G401 (cell line): ENCODE measurements around the gene E2F2. TPM values are rescaled to one million over a fixed set of nuclear protein-coding genes. Genes with fewer than 3 reads are reported as not detected.
A peak's percentile ranks its signal among the peaks of the same experiment; 100 is the strongest.

Experiments used
- DNase-seq: peaks from one replicate; pipeline ENCODE4 v3.0.0-alpha.2; 2015; ENCODE audit warnings: low spot score
- in situ Hi-C: cut with HindIII; loops from 2 replicates; pipeline ENCODE4 v1.10.0; 2016; ENCODE audit warnings: low sequenced_read_pairs, mixed read lengths
- total RNA-seq: library from RNA; depleted of rRNA; stranded (reverse); fragments of >200 nt; shearing (Covaris generic); gene quantifications from 2 replicates; pipeline ENCODE4 v1.2.3, GENCODE V29; 2014; rRNA removed

E2F2 gene, protein sequence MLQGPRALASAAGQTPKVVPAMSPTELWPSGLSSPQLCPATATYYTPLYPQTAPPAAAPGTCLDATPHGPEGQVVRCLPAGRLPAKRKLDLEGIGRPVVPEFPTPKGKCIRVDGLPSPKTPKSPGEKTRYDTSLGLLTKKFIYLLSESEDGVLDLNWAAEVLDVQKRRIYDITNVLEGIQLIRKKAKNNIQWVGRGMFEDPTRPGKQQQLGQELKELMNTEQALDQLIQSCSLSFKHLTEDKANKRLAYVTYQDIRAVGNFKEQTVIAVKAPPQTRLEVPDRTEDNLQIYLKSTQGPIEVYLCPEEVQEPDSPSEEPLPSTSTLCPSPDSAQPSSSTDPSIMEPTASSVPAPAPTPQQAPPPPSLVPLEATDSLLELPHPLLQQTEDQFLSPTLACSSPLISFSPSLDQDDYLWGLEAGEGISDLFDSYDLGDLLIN
- total RNA-seq: 8.4 and 11.7 TPM in 2 replicates

GRCh38 chr1:23530747-23531561 lies at the start of gene E2F2:
E2F2 (minus strand) TSS chr1:23531233; CDS start chr1:23530793, 440 bp downstream.
- in situ Hi-C loops: no loop called here
- peak; percentile 82 for DNase-seq

GRCh38 chr1:23578997-23579363 lies 47.9 kb upstream of the E2F2 start:
- DNase-seq: no peak
- in situ Hi-C loops: no loop called here

DNA sequence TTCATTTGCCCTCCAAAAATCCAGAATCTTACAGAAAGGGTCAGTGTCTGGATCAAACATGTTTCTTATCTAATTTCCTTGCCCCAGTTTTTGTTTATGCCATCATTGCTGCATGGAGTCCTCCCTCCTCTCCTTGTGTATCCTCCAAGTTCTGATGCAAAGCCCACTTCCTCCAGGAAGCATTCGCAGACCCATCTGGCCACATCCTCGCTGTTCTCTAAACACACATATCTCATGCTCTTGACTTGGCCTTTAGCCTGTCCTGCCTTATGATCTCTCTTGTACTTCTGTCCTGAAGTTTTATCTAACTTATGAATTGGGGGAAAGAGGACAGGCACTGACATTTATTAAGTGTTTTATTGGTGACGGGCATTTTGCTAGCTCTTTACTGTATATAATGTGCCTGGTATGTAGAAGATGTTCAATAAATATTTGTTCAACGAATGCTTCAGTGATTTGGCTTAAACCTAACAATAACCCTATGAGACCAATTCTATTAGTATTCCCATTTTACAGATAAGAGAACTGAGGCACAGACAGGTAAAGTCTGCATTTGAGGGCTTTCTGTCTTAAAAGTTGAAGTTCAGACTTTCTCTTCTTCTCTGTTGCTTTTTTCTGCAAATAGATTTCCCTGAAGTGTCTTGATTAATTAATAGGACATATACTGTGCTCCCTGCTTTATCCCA lies 47.4 kb upstream of the E2F2 start:
- no peak for DNase-seq
- in situ Hi-C loops: no loop called here

DNA sequence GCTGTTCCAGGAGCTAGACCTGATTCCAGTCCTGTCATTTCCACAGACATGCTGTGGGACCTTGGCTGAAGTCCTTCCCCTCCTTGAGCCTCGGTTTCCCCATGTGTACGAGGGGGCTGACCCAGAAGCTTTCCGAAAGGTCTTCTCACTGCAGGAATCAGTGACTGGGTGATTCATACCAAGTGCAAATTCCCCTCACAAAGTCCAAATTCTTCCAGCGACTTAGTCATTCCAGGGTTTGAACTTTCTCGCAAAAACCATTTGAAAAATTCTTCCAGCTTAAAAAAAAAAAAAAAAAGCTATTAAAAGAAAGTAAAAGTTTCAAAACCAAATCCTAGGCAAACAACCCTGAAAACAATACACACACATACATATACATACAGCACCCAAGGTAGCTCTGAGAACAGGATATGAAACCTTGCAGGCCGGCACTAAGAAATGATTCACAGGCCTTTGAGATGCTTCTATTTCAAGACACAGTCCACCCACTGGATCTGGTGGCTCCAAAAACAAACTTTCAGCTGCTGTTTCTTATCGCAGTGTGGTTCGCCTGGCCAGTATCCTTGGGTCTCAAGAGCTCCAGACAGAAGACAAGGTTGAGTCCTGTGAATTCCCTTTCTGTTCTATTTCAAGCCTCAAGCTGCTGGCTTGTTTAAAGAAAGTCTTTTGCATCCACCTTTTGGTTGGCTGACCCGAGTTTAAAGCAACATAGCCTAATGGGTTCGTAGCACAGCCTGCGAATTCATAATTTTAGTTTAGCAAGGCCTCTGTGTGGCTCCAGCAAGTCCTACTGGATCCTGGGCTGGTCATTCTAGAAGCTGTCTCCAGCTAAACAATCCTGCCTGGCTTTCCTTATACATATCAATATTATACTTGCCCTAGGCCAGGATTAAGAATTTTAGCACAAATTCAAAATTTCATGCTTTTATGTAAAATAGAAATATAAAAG lies 46.3 kb upstream of the E2F2 start:
- in situ Hi-C loops: no loop called here
- no peak for DNase-seq

GRCh38 chr1:23576338-23577055 lies 45.5 kb upstream of the E2F2 start:
- DNase-seq: no peak
- in situ Hi-C loops: no loop called here

DNA sequence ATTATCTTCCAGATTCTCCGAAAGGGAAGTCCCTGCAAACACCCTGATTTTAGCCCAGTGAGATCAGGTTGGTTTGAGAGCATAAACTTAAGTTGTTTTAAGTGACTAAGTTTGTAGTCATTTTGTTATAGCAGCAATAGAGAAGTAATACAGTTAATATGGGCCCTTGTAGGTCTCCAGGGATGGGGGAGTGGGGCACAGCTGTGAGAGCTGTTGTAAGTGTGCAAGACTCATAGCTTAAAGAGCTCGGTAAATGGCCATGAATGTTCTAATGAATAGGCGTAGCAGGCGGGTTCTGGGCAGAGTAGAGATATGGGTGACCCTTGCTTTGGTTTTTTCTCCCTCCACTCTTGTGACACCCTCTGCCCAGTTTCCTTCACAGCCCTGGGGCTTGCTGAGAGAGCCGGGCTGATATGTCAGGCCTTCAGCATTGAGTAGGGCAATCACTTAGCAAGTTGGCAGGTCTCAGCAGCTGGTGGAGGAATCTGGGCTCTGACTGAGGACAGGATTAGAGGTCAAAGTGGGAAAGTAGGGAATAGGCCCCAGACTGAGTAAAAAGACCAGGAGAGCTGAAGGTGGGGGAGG lies 44.3 kb upstream of the E2F2 start:
- in situ Hi-C loops: no loop called here
- no peak for DNase-seq

GRCh38 chr1:23574265-23574754 lies 43.3 kb upstream of the E2F2 start:
- in situ Hi-C loops: no loop called here
- DNase-seq: no peak

GRCh38 chr1:23573574-23574182 lies 42.6 kb upstream of the E2F2 start:
- no peak for DNase-seq
- in situ Hi-C loops: no loop called here

- no peak for DNase-seq
- in situ Hi-C loops: no loop called here
Observed at GRCh38 chr1:23571465-23571864, 40.4 kb upstream of the E2F2 start.

DNA sequence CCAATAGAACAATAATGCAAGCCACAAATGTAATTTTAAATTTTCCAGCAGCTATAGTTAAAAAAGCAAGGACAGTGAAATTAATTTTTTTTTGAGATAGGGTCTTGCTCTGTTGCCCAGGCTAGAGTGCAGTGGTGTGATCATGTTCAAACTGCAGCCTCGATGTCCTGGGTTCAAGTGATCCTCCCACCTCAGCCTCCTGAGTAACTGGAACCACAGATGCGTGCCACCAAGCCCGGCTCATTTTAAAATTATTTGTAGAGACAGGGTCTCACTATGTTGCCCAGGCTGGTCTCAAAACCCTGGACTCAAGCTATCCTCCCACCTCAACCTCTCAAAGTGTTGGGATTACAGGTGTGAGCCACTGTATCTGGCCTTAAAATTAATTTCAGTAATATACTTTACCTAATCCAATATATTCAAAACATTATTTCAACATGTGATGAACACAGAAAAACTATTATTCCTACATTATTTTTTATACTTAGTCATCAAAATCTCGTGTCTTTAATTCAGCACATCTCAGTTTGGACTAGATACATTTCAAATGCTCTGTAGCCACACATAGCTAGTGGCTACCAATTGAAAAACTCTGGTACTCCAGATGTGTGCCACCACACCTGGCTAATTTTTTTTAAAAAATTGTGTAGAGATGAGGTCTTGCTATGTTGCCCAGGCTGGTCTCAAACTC lies 39.1 kb upstream of the E2F2 start:
- DNase-seq: no peak
- in situ Hi-C loops: no loop called here

DNA sequence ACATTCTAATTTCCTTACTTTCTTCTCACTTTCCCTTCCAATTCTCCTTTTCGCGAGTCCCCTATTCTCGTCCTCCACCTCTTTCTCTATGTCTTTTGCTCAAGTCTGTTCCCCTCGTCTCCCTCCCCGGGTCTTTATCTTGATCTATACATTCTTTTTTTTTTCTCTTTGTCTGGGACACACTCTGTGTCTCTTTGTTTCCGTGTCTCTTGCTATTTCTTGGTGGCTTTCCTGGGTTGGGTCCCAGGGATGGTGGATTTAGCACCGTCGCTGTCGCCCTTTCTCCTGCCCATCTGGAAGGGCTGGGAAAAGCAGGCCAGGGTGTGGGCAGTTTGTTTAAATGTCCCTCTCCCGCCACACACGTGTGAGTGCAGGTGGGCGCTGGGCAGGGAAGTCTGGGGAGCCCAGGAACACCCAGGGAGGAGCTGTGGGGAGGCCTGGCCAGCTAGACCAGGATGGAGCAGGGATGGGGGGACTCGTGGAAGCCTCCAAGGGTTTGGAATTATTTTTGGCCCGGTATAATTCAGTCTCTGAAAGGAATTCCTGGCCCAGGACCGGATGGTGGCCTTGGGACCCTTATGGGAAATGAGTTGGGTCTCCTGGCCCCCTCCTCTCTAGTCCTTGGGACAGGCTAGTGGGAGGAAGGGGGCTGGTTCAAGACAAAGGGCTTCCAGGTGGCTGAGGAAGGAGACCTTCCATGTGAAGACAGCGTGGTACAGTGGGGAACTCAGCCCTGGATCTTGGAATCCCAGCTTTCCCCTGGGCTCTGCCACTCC lies 37.8 kb upstream of the E2F2 start:
- in situ Hi-C loops: no loop called here
- DNase-seq: no peak

DNA sequence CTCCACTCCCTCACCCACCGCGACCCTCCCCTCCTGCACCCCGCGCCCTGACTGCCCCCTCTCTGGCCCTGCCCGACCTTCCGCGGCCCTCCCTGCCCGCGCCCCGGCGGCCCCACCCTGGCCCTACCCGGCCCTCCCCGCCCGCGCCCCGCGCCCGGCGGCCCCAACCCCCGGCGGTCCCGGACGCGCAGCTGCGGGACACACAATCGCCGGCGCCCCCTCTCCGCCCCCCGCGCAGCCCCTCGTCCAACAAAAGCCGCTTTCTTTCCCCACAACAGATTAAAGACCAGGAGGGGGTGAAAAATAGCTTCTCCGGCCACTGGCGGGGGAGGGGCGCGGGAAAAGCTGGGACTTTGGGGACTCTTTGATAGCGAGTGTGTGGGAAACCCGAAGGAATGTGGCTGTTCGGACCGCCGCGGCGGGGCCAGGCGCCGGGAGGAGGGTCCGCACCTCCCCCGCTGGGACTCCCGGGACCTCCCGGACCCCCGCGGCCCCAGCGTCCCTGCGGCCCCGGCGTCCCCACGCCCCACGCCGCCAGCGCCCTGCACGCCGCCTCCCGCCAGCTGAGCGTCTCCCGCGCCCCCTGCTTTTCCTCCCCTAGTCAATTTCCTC lies 37.1 kb upstream of the E2F2 start:
- in situ Hi-C loops: no loop called here
- DNase-seq: no peak

DNA sequence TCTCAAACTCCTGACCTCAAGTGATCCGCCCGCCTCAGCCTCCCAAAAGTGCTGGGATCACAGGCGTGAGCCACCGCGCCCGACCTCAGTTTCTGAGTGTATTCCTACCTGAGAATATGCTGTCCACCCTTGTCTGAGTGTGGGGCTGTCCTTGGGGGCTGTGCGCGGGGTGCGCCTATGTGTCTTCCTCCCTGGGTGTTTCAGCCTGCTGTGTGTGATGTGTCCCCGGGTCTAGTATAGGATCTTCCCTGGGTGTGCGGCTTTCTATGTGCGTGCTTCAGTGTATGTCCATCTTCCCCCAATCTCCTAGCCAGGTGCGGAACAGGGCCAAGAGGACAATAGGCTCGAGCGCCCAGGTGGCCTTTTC lies 36.6 kb upstream of the E2F2 start:
- DNase-seq: no peak
- in situ Hi-C loops: no loop called here

DNA sequence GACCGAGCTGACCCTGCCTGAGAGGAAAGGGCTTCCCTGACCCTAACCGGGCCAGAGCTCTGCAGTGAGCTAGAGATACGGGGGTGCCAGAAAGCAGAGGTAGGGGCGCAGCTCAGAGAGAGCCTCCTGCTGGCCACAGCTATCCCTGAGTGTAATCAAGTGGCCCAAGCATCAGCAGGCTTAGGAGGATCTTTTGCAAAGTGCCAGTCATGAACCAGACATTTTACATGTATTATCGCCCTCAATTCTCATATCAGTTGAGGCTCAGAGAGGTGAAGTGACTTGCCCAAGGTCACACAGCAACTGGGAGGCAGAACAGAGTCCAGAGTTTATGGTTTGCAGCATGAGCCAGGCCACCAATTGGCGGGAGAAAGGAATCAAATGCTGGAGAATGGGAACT lies 35.3 kb upstream of the E2F2 start:
- DNase-seq: no peak
- in situ Hi-C loops: no loop called here

- in situ Hi-C loops: no loop called here
- no peak for DNase-seq
Observed at GRCh38 chr1:23565776-23566175, 34.7 kb upstream of the E2F2 start.
